SJCRH30 (cell line): ENCODE data around the gene UNC45A. TPM values are rescaled to one million over a fixed set of nuclear protein-coding genes. Genes with fewer than 3 reads are reported as not detected.

ENCODE experiments used
- DNase-seq, 2 experiments: peaks; one replicate each; pipeline ENCODE4 v3.0.0-alpha.2; 2015 to 2020
- H3K27ac ChIP-seq: fragments of 250-450 bp; sonication (Bioruptor Pico); 2 replicates; pipeline ENCODE4 v1.5.1; 2020; ENCODE audit warnings: mild to moderate bottlenecking, moderate library complexity
- H3K27me3 ChIP-seq: fragments of 250-450 bp; sonication (Bioruptor Pico); 2 replicates; pipeline ENCODE4 v1.5.1; 2020; ENCODE audit warnings: mild to moderate bottlenecking, moderate library complexity
- H3K36me3 ChIP-seq: fragments of 250-450 bp; sonication (Bioruptor Pico); 2 replicates; pipeline ENCODE4 v1.5.1; 2020; ENCODE audit warnings: mild to moderate bottlenecking, moderate library complexity
- H3K4me1 ChIP-seq: fragments of 250-450 bp; sonication (Bioruptor Pico); 2 replicates; pipeline ENCODE4 v1.5.1; 2020; ENCODE audit warnings: mild to moderate bottlenecking, moderate library complexity
- H3K4me3 ChIP-seq: fragments of 250-450 bp; sonication (Bioruptor Pico); 2 replicates; pipeline ENCODE4 v1.5.1; 2020; ENCODE audit warnings: mild to moderate bottlenecking, moderate library complexity
- H3K9me3 ChIP-seq: fragments of 250-450 bp; sonication (Bioruptor Pico); replicated peaks from 2 replicates; pipeline ENCODE4 v1.5.1; 2020; ENCODE audit warnings: mild to moderate bottlenecking, moderate library complexity
- total RNA-seq: library from RNA; depleted of rRNA; stranded (reverse); fragments of >200 nt; shearing (Covaris generic); gene quantifications from 2 replicates; pipeline ENCODE4 v1.2.3, GENCODE V29; 2014

The UNC45A gene
- total RNA-seq, 1 experiment from 2014 or later = 42.4 TPM

GRCh38 chr15:90938261-90938660 lies 3.2 kb downstream of the UNC45A start:
- Histone ChIP-seq H3K36me3 (peaks cover 41% of the 10 kb centered on the region), H3K4me1 (peaks cover 3% of the 10 kb centered on the region; the same call in 1 of the 2 replicates), H3K9me3 (no peaks in the 10 kb centered on the region), H3K27ac (no peak overlapping the region), H3K4me3 (no peak overlapping the region), H3K27me3 (no peaks in the 10 kb centered on the region)
- no peak for DNase-seq

- no peak overlapping the region for H3K27ac ChIP-seq
- H3K9me3 ChIP-seq = no peaks in the 10 kb centered on the region
- DNase-seq = no peak
- H3K4me3 ChIP-seq = no peak overlapping the region
- H3K36me3 ChIP-seq = peaks cover 50% of the 10 kb centered on the region
- no peaks in the 10 kb centered on the region for H3K27me3 ChIP-seq
- peaks cover 3% of the 10 kb centered on the region; the same call in 1 of the 2 replicates for H3K4me1 ChIP-seq
These were observed 4.7 kb downstream of the UNC45A start for GRCh38 chr15:90939756-90940155.

GRCh38 chr15:90941038-90941437 lies 6.0 kb downstream of the UNC45A start:
- H3K27ac ChIP-seq = no peak overlapping the region
- H3K27me3 ChIP-seq = no peaks in the 10 kb centered on the region
- no peaks in the 10 kb centered on the region for H3K9me3 ChIP-seq
- peaks cover 61% of the 10 kb centered on the region for H3K36me3 ChIP-seq
- no peak overlapping the region for H3K4me3 ChIP-seq
- DNase-seq = no peak
- H3K4me1 ChIP-seq = peaks cover 2% of the 10 kb centered on the region; the same call in 1 of the 2 replicates

- peaks cover 67% of the 10 kb centered on the region for H3K36me3 ChIP-seq
These were observed 7.5 kb downstream of the UNC45A start for GRCh38 chr15:90942354-90943120.

GRCh38 chr15:90945091-90945490 lies 10.0 kb downstream of the UNC45A start:
- no peaks in the 10 kb centered on the region for H3K4me1 ChIP-seq
- no peak for DNase-seq
- H3K36me3 ChIP-seq = peaks cover 65% of the 10 kb centered on the region
- H3K27me3 ChIP-seq = no peaks in the 10 kb centered on the region
- no peak overlapping the region for H3K27ac ChIP-seq
- no peaks in the 10 kb centered on the region for H3K9me3 ChIP-seq
- no peak overlapping the region for H3K4me3 ChIP-seq

More at GRCh38 chr15:90942354-90943120, 7.5 kb downstream of the UNC45A start:
- Histone ChIP-seq H3K4me3 (no peak overlapping the region), H3K9me3 (no peaks in the 10 kb centered on the region), H3K27me3 (no peaks in the 10 kb centered on the region), H3K27ac (no peak overlapping the region), H3K4me1 (no peaks in the 10 kb centered on the region)
- no peak for DNase-seq

GRCh38 chr15:90946538-90946937 lies 11.5 kb downstream of the UNC45A start:
- Histone ChIP-seq H3K4me3 (no peak overlapping the region), H3K9me3 (no peaks in the 10 kb centered on the region), H3K27ac (no peak overlapping the region), H3K36me3 (peaks cover 66% of the 10 kb centered on the region), H3K4me1 (no peaks in the 10 kb centered on the region), H3K27me3 (no peaks in the 10 kb centered on the region)
- DNase-seq = no peak

- no peak for DNase-seq
- Histone ChIP-seq H3K9me3 (no peaks in the 10 kb centered on the region), H3K27ac (no peak overlapping the region), H3K27me3 (no peaks in the 10 kb centered on the region), H3K36me3 (peaks cover 71% of the 10 kb centered on the region), H3K4me1 (no peaks in the 10 kb centered on the region), H3K4me3 (no peak overlapping the region)
These were observed 12.0 kb downstream of the UNC45A start for GRCh38 chr15:90946941-90947576.

GRCh38 chr15:90947577-90948357 lies 12.7 kb downstream of the UNC45A start:
- Histone ChIP-seq H3K9me3 (no peaks in the 10 kb centered on the region), H3K27me3 (no peaks in the 10 kb centered on the region), H3K36me3 (peaks cover 69% of the 10 kb centered on the region), H3K27ac (no peak overlapping the region), H3K4me1 (no peaks in the 10 kb centered on the region), H3K4me3 (no peak overlapping the region)
- no peak for DNase-seq

GRCh38 chr15:90948506-90948905 lies 13.4 kb downstream of the UNC45A start:
- Histone ChIP-seq H3K36me3 (peaks cover 73% of the 10 kb centered on the region), H3K27ac (no peak overlapping the region), H3K27me3 (no peaks in the 10 kb centered on the region), H3K4me1 (no peaks in the 10 kb centered on the region), H3K9me3 (no peaks in the 10 kb centered on the region), H3K4me3 (no peak overlapping the region)
- no peak for DNase-seq

- H3K9me3 ChIP-seq = no peaks in the 10 kb centered on the region
- no peak overlapping the region for H3K27ac ChIP-seq
- peaks cover 67% of the 10 kb centered on the region for H3K36me3 ChIP-seq
- H3K4me1 ChIP-seq = no peaks in the 10 kb centered on the region
- H3K27me3 ChIP-seq = no peaks in the 10 kb centered on the region
- no peak for DNase-seq
- H3K4me3 ChIP-seq = no peak overlapping the region
These were observed 15.0 kb downstream of the UNC45A start for GRCh38 chr15:90949979-90950675.

GRCh38 chr15:90950676-90951075 lies 15.6 kb downstream of the UNC45A start:
- Histone ChIP-seq H3K27me3 (no peaks in the 10 kb centered on the region), H3K36me3 (peaks cover 61% of the 10 kb centered on the region), H3K4me1 (no peaks in the 10 kb centered on the region), H3K4me3 (no peak overlapping the region), H3K27ac (no peak overlapping the region), H3K9me3 (no peaks in the 10 kb centered on the region)
- DNase-seq = no peak

- H3K36me3 ChIP-seq = peaks cover 44% of the 10 kb centered on the region
- H3K9me3 ChIP-seq = no peaks in the 10 kb centered on the region
- H3K27ac ChIP-seq = no peak overlapping the region
- no peak for DNase-seq
- peaks cover 3% of the 10 kb centered on the region for H3K4me1 ChIP-seq
- H3K27me3 ChIP-seq = no peaks in the 10 kb centered on the region
- no peak overlapping the region for H3K4me3 ChIP-seq
These were observed 18.0 kb downstream of the UNC45A start for GRCh38 chr15:90952901-90953677.

- no peak for DNase-seq
- no peaks in the 10 kb centered on the region for H3K27me3 ChIP-seq
- H3K9me3 ChIP-seq = no peaks in the 10 kb centered on the region
- peaks cover 12% of the 10 kb centered on the region for H3K4me1 ChIP-seq
- H3K27ac ChIP-seq = no peak overlapping the region; the same call in 1 of the 2 replicates
- H3K4me3 ChIP-seq = no peak overlapping the region
- peaks cover 40% of the 10 kb centered on the region for H3K36me3 ChIP-seq
These were observed 19.0 kb downstream of the UNC45A start for GRCh38 chr15:90953947-90954711.
